Measurements from ENCODE around the gene IFNG.

IFNG gene

GRCh38 chr12:68115281-68115680 is 44.3 kb downstream of the IFNG start:
- no peak for DNase-seq (ENCODE audit: low read depth)

GRCh38 chr12:68114606-68115005 is 44.9 kb downstream of the IFNG start:
- DNase-seq (ENCODE audit: low read depth): no peak

GRCh38 chr12:68113644-68114043 is 45.9 kb downstream of the IFNG start:
- DNase-seq (ENCODE audit: low read depth): peak; percentile 19

GRCh38 chr12:68111995-68112394 is 47.5 kb downstream of the IFNG start:
- no peak for DNase-seq (ENCODE audit: low read depth)

- no peak for DNase-seq (ENCODE audit: low read depth)
Measured at GRCh38 chr12:68109444-68110217, 49.9 kb downstream of the IFNG start.

GRCh38 chr12:68109001-68109400 is 50.5 kb downstream of the IFNG start:
- DNase-seq (ENCODE audit: low read depth): no peak

- no peak for DNase-seq (ENCODE audit: low read depth)
Measured at GRCh38 chr12:68106660-68107059, 52.9 kb downstream of the IFNG start.

- no peak for DNase-seq (ENCODE audit: low read depth)
Measured at GRCh38 chr12:68106160-68106559, 53.4 kb downstream of the IFNG start.

Data from activated T-helper 9 cell treated with anti-CD3 and anti-CD28 coated beads, Interleukin-2, amount 50 U/mL, for 16 hours (primary cell).